K562 (cell line): ENCODE data around the gene NUFIP2. TPM values are rescaled to one million over a fixed set of nuclear protein-coding genes. Genes with fewer than 3 reads are reported as not detected.

Experiments used
- ATAC-seq: fragments of 200-7000 bp; cut with Tn5 transposase; 3 replicates; pipeline ENCODE4 v1.9.1; 2020; ENCODE audit warnings: moderate library complexity
- BruUV-seq: library from RNA; stranded (reverse); fragments of 400-500 nt; replicated peaks from 2 replicates; lab custom pipeline; 2021; lab: Mats Ljungman, UMichigan
- CTCF ChIA-PET: fragments of 300-600 bp; formaldehyde crosslinking; extraction: SDS; loops from one replicate; lab custom pipeline; 2021; ENCODE audit warnings: low intra/inter-chr PET ratio; lab: Yijun Ruan, JAX
- POLR2A ChIA-PET: fragments of 300-600, 350-650 bp; sonication (Branson Sonifier 250); formaldehyde crosslinking; extraction: SDS; loops from one replicate; lab custom pipeline; 2021; ENCODE audit warnings: antibody characterized with exemption, inconsistent platforms; lab: Yijun Ruan, JAX
- DNase-seq, 4 experiments: peaks; one replicate each; pipeline versions ENCODE4 v3.0.0 to v3.0.0-alpha.2; 2011 to 2018; ENCODE audit warnings: low spot score in 3 of 4, mixed read lengths in 3 of 4; ENCODE audit errors: extremely low read depth in 1 of 4
- FAIRE-seq: peaks from 2 replicates; lab custom pipeline; 2011; peaks lifted over from hg19 to GRCh38; lab: Jason Lieb, UNC
- H2AFZ ChIP-seq: 2 replicates; pipeline ENCODE4 v1.6.0; 2011; ENCODE audit warnings: low read depth, low read length, control low read depth, inconsistent platforms
- H3K27ac ChIP-seq: fragments of 200-600 bp; 3 replicates; pipeline ENCODE4 v1.8.0; 2011; ENCODE audit warnings: low read depth, mild to moderate bottlenecking, control low read depth, inconsistent platforms, low read length, moderate library complexity, mixed read lengths; ENCODE audit errors: extremely low read depth
- H3K27me3 ChIP-seq, 2 experiments: fragments of 300-600 bp in 1 of 2; 2 replicates in 1 of 2; 3 replicates in 1 of 2; pipeline versions ENCODE4 v1.6.0 to v1.8.0; 2011; ENCODE audit warnings: inconsistent platforms in 2 of 2, low read length in 2 of 2, mild to moderate bottlenecking in 1 of 2, mixed read lengths in 1 of 2, moderate library complexity in 1 of 2; ENCODE audit not compliant: control insufficient read depth in 2 of 2, insufficient read depth in 2 of 2
- H3K36me3 ChIP-seq: fragments of 300-600 bp; 3 replicates; pipeline ENCODE4 v1.8.0; 2011; ENCODE audit warnings: mild to moderate bottlenecking, low read length, inconsistent platforms; ENCODE audit not compliant: control insufficient read depth, insufficient read depth
- H3K4me1 ChIP-seq, 2 experiments: fragments of 200-600 bp in 1 of 2; replicated peaks in 1 of 2; 2 replicates in 1 of 2; 3 replicates in 1 of 2; pipeline versions ENCODE4 v1.5.1 to v1.8.0; 2011; ENCODE audit warnings: inconsistent platforms in 2 of 2, low read length in 2 of 2, mild to moderate bottlenecking in 1 of 2, mixed read lengths in 1 of 2, moderate library complexity in 1 of 2; ENCODE audit not compliant: control insufficient read depth in 2 of 2, insufficient read depth in 2 of 2
- H3K4me2 ChIP-seq: 2 replicates; pipeline ENCODE4 v1.6.1; 2011; ENCODE audit warnings: low read length, control low read depth, inconsistent platforms, mixed read lengths; ENCODE audit not compliant: insufficient read depth
- H3K4me3 ChIP-seq: fragments of 200-600 bp; sonication (generic), shearing (Covaris generic); 2 replicates; pipeline ENCODE4 v1.5.1; 2016; ENCODE audit warnings: control low read depth, inconsistent platforms
- H3K79me2 ChIP-seq: fragments of 200-600 bp; 3 replicates; pipeline ENCODE4 v1.8.0; 2011; ENCODE audit warnings: low read length, inconsistent platforms; ENCODE audit not compliant: control insufficient read depth, insufficient read depth
- H3K9ac ChIP-seq, 2 experiments: 2 replicates each; pipeline versions ENCODE4 v1.6.0 to v1.6.1; 2011; ENCODE audit warnings: low read depth in 2 of 2, low read length in 2 of 2, control low read depth in 1 of 2, inconsistent platforms in 1 of 2, mild to moderate bottlenecking in 1 of 2, mixed read lengths in 1 of 2; ENCODE audit not compliant: insufficient read depth in 1 of 2
- H3K9me1 ChIP-seq: one replicate; pipeline ENCODE4 v1.6.0; 2011; ENCODE audit warnings: inconsistent platforms, mild to moderate bottlenecking, low read length, moderate library complexity; ENCODE audit not compliant: control insufficient read depth, insufficient read depth
- H3K9me3 ChIP-seq: replicated peaks from 2 replicates; pipeline ENCODE4 v1.5.1; 2011; ENCODE audit warnings: low read depth, low read length, inconsistent platforms; ENCODE audit not compliant: control insufficient read depth, insufficient read depth
- H4K20me1 ChIP-seq: replicated peaks from 2 replicates; pipeline ENCODE4 v1.6.1; 2011; ENCODE audit warnings: low read length, inconsistent platforms, mixed read lengths; ENCODE audit not compliant: control insufficient read depth, insufficient read depth
- BACH1 ChIP-seq: fragments of 200-800 bp; sonication (Bioruptor generic); IDR thresholded peaks from 2 replicates; pipeline ENCODE4 v1.6.1; 2016; ENCODE audit warnings: missing genetic modification characterization, missing compliant biosample characterization
- CEBPB ChIP-seq: fragments of 450-650 bp; IDR thresholded peaks from 2 replicates; pipeline ENCODE4 v1.6.1; 2016; ENCODE audit warnings: missing genetic modification characterization, missing compliant biosample characterization
- MEF2D ChIP-seq: conservative IDR thresholded peaks from 2 replicates; pipeline ENCODE4 v1.6.1; 2016; ENCODE audit warnings: low read depth, missing genetic modification characterization, missing compliant biosample characterization
- WGBS: fragments of 100-300 bp; shearing (Covaris generic); methylation state at CpG from one replicate; pipeline ENCODE4 v1.1.6; 2016; ENCODE audit warnings: low coverage, mixed read lengths; ENCODE audit not compliant: insufficient coverage; ENCODE audit errors: missing lambda C conversion rate; 5-methylcytosine and 5-hydroxymethylcytosine counted together
- in situ Hi-C: fragments of 300-500 bp; cut with MboI; formaldehyde crosslinking; loops from 4 replicates; pipeline ENCODE4 v1.15.0; 2018; ENCODE audit warnings: inconsistent platforms, mixed read lengths
- intact Hi-C: fragments of 100-400 bp; cut with micrococcal nuclease; formaldehyde crosslinking; loops from 2 replicates; pipeline ENCODE4 v1.14.2; 2022
- polyA plus RNA-seq, 8 experiments: library from polyadenylated mRNA; depleted of rRNA in 4 of 8; stranded (reverse) in 5 of 8; unstranded in 3 of 8; fragments of >200 nt; fragmentation: Nextera tagmentation in 2 of 8; fragmentation: Illumina TruSeq in 1 of 8; extraction: Ambion mirVana in 2 of 8; extraction: Trizol in 1 of 8; gene quantifications; 2 replicates each; pipeline versions ENCODE4 v1.2.1 to v1.2.3, GENCODE V29; 2011 to 2014; ENCODE audit warnings: inconsistent platforms in 1 of 8, missing spikeins in 1 of 8
- total RNA-seq, 7 experiments: library from RNA; depleted of rRNA in 6 of 7; stranded (reverse); fragments of >200 nt in 6 of 7; fragmentation: Illumina TruSeq in 2 of 7; extraction: Trizol in 2 of 7; gene quantifications; 2 replicates each; pipeline versions ENCODE4 v1.2.1 to v1.2.3, GENCODE V29; 2011 to 2021; ENCODE audit warnings: low replicate concordance in 1 of 7

NUFIP2 gene
- total and polyA plus RNA-seq, 9 of the 15 experiments (the other 6 are each of a cell fraction or from before 2014, with no cell fraction given), result 4.9 to 40.7 (median 18.5) TPM

DNA sequence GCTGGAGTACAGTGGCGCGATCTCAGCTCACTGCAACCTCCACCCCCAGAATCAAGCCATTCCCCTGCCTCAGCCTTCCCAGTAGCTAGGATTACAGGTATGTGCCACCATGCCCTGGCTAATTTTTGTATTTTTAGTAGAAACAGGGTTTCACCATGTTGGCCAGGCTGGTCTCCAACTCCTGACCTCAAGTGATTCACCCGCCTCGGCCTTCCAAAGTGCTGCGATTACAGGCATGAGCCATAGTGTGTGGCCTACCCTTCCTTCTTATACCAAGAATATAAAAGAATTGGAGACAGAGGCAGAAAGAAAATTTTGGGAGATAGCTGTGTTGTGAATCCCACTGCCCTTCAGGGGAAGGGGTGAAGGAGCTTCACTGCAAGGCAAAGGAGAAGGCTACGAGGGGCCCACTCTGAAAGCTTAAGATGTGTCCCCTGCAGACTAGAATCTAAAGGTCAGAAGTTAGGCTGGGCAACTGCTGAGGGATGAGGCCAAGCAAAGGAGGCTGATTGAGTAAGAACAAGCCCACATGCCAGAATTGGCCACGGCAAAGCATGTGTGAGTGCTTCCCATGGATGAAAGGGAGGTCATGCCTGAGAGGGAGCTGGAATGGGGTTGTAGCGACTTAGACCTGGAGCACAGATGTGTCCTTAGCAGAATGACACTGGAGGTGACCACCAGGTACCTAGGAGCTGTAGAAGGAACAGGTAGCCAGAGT lies 55.7 kb downstream of the NUFIP2 start:
- BruUV-seq, result no TSS peak
- Histone ChIP-seq H3K9me3 (no peaks in the 10 kb centered on the region), H3K9ac (peak overlapping the region in 1 of 2 experiments; percentile 13; a peak in 1 of 4 replicates), H4K20me1 (no peaks in the 10 kb centered on the region), H3K4me2 (no peak overlapping the region), H3K4me3 (no peak overlapping the region), H2AFZ (no peak overlapping the region; the same call in 1 of the 2 replicates), H3K9me1 (no peaks in the 10 kb centered on the region), H3K79me2 (no peaks in the 10 kb centered on the region), H3K27ac (no peak overlapping the region; the same call in 2 of the 3 replicates), H3K36me3 (no peaks in the 10 kb centered on the region), H3K4me1 (peaks cover 3 to 13% of the 10 kb centered on the region in 2 experiments; a peak in 3 of 5 replicates), H3K27me3 (no peaks in the 10 kb centered on the region)
- ATAC-seq (no peak), DNase-seq (no peak), FAIRE-seq (no peak)
- ChIA-PET POLR2A (interaction anchor here (0.6 to 1.5 kb wide), 7 partner anchors 12 to 704 kb away, joined by 3 to 6 read pairs (median 3); partner anchors contain the start of genes MYO18A and NUFIP2), CTCF (no interaction called here)
- WGBS, result 91% methylated on average over 8 of the region's 8 CpGs
- in situ Hi-C loops (no loop called here), intact Hi-C loops (no loop called here)
- TF ChIP-seq CEBPB (peak; percentile 62), MEF2D (tag) (no peak), BACH1 (tag) (0 out of 2 replicates have a peak, but pooled peaks have one; percentile 2)
